DMS 273 treated with DMSO at 0.1 percent for 48 hours (cell line): ENCODE measurements around the gene DSPP.
"Not testable (repeated sequence)": the region's sequence is repeated elsewhere in the genome, so short reads cannot be mapped to it uniquely, and the experiment has no call there.

Experiments
- DNase-seq: peaks from one replicate; lab custom pipeline; 2025; lab: John Stamatoyannopoulos, UW

DSPP gene

GRCh38 chr4:87608229-87608628, at the start of gene DSPP:
TSS of gene DSPP (plus strand) at chr4:87608529. CDS start at chr4:87610909, 2,380 bp downstream.
- no peak for DNase-seq

GRCh38 chr4:87559090-87559837, 49.1 kb upstream of the DSPP start:
- DNase-seq: no peak

GRCh38 chr4:87560802-87561201, 47.5 kb upstream of the DSPP start:
- DNase-seq: no peak

GRCh38 chr4:87565746-87566145, 42.6 kb upstream of the DSPP start:
- no peak for DNase-seq

- no peak for DNase-seq
Observed at GRCh38 chr4:87566276-87566675, 42.1 kb upstream of the DSPP start.

- no peak for DNase-seq
Observed at GRCh38 chr4:87567191-87567590, 41.1 kb upstream of the DSPP start.

- DNase-seq: no peak
Observed at GRCh38 chr4:87570290-87570805, 38.0 kb upstream of the DSPP start.

GRCh38 chr4:87574376-87574775, 34.0 kb upstream of the DSPP start:
- not testable (repeated sequence) for DNase-seq

GRCh38 chr4:87574996-87575395, 33.3 kb upstream of the DSPP start:
- no peak for DNase-seq

GRCh38 chr4:87575408-87575807, 32.9 kb upstream of the DSPP start:
- DNase-seq: no peak

- DNase-seq: no peak
Observed at GRCh38 chr4:87575983-87576382, 32.3 kb upstream of the DSPP start.

GRCh38 chr4:87579478-87579877, 28.9 kb upstream of the DSPP start:
- DNase-seq: no peak

GRCh38 chr4:87580057-87580456, 28.3 kb upstream of the DSPP start:
- no peak for DNase-seq

GRCh38 chr4:87584222-87584908, 24.0 kb upstream of the DSPP start:
- no peak for DNase-seq

- DNase-seq: no peak
Observed at GRCh38 chr4:87589531-87589930, 18.8 kb upstream of the DSPP start.

GRCh38 chr4:87592124-87592523, 16.2 kb upstream of the DSPP start:
- DNase-seq: no peak

- DNase-seq: no peak
Observed at GRCh38 chr4:87601361-87601760, 7.0 kb upstream of the DSPP start.

GRCh38 chr4:87614292-87614890, 6.1 kb downstream of the DSPP start:
- DNase-seq: no peak

GRCh38 chr4:87616268-87616667, 7.9 kb downstream of the DSPP start:
- DNase-seq: no peak

- DNase-seq: no peak
Observed at GRCh38 chr4:87620086-87620485, 11.8 kb downstream of the DSPP start.

- no peak for DNase-seq
Observed at GRCh38 chr4:87620491-87620890, 12.2 kb downstream of the DSPP start.

GRCh38 chr4:87622303-87622702, 14.0 kb downstream of the DSPP start:
- no peak for DNase-seq

- no peak for DNase-seq
Observed at GRCh38 chr4:87624698-87625097, 16.4 kb downstream of the DSPP start.
